Mammary epithelial cell (primary cell): ENCODE data around the gene LRP5.

Experiments used
- EZH2 ChIP-seq: IDR thresholded peaks from 2 replicates; pipeline ENCODE4 v1.6.1; 2012; ENCODE audit warnings: low read length, inconsistent platforms, borderline replicate concordance
- TF ChIP-seq, protein P1 (sequence below), 2 donors: IDR thresholded peaks in 1 of 2; conservative IDR thresholded peaks in 1 of 2; 2 replicates each; pipeline ENCODE4 v1.5.1; 2011 to 2012; ENCODE audit warnings: inconsistent platforms in 2 of 2, low read length in 2 of 2, mild to moderate bottlenecking in 2 of 2, control low read depth in 1 of 2, low read depth in 1 of 2; ENCODE audit not compliant: insufficient read depth in 1 of 2; ENCODE audit errors: extremely low read depth in 1 of 2

DNA sequence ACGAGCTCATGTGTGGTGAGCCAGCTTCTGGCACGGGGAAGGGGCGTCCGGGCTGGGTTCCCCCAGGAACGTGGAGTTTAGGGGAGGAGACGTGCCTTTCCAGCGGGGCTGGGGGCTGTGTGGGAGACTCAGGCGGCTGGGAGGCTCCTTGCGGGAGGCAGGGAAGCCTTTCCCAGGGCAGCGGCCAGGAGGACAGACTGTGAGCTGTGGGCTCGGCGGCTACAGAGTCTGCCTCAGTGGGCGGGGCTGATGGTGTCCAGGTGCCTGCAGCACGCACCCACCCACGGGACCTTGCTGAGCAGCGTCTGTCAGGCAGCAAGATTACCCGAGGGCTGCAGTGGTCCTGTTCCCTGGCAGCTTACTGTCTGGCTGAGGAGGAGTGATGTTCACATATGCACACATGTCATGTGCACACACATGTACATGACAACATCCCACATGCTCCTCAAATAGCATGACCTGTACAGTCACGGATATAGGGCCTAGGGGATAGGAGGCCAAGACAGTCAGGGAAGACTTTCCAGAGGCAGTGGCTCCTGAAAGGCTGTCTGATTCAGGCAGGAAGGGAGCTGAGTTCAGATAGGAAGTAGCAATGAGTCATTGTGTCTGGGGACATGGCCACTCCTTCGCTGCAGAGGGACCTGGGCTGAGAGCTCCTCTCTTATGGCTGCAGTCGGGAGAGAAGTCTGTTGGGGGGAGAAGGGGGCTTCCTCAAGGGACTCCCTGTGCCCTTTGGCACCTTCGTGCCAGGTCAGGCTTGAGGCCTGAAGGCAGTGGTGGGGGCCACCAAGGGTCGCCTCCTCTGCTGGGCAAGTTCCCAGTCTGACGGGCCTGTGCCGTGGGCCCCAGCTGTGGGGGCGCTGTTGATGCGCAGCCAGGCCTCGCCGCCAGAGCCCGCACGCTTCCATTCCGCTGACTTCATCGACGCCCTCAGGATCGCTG lies 124.9 kb downstream of the LRP5 start:
- TF ChIP-seq, protein P1, sequence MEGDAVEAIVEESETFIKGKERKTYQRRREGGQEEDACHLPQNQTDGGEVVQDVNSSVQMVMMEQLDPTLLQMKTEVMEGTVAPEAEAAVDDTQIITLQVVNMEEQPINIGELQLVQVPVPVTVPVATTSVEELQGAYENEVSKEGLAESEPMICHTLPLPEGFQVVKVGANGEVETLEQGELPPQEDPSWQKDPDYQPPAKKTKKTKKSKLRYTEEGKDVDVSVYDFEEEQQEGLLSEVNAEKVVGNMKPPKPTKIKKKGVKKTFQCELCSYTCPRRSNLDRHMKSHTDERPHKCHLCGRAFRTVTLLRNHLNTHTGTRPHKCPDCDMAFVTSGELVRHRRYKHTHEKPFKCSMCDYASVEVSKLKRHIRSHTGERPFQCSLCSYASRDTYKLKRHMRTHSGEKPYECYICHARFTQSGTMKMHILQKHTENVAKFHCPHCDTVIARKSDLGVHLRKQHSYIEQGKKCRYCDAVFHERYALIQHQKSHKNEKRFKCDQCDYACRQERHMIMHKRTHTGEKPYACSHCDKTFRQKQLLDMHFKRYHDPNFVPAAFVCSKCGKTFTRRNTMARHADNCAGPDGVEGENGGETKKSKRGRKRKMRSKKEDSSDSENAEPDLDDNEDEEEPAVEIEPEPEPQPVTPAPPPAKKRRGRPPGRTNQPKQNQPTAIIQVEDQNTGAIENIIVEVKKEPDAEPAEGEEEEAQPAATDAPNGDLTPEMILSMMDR (conservative IDR thresholded peaks at IDR 0.05 in 1 of 2, IDR thresholded peaks at IDR 0.05 in 1 of 2; ENCODE audit: extremely low read depth in 1 of 2, insufficient read depth in 1 of 2, low read depth in 1 of 2, low read length in 2 of 2): peak in 1 of 2 donors; percentile 15
- TF ChIP-seq EZH2: no peak
